ENCODE results near the gene BMP2K. TPM values are rescaled to one million over a fixed set of nuclear protein-coding genes. Genes with fewer than 3 reads are reported as not detected.

BMP2K gene
- total and polyA plus RNA-seq, 7 donors: 3.5 to 19.1 (median 15.2) TPM

- H3K36me3 ChIP-seq (ENCODE audit: insufficient read depth in 1 of 2, low read depth in 1 of 2): no peaks in the 10 kb centered on the region
- no peak for TF ChIP-seq CTCF (IDR thresholded peaks at IDR 0.05)
- H3K9me3 ChIP-seq: no peaks in the 10 kb centered on the region
- H3K4me3 ChIP-seq: peak within 1 kb of the TSS; percentile 97
- peaks cover 11% of the 10 kb centered on the region for H3K4me1 ChIP-seq
- peak; percentile 99 to 100 (median 99) for ATAC-seq
- H3K27me3 ChIP-seq (ENCODE audit: insufficient read depth in 3 of 3, low read length in 2 of 3): no peaks in the 10 kb centered on the region
- 0 to 1% (median 0%) methylated on average over 63 to 77 of the region's 77 CpGs for WGBS, 3 donors
- peak; percentile 87 to 93 for DNase-seq
- intact Hi-C loops (cut with DNase I): no loop called here
- H3K27ac ChIP-seq: peak within 1 kb of the TSS; percentile 75
Measured at GRCh38 chr4:78938868-78939666, 162.9 kb downstream of the BMP2K start, which contains the start of gene PAQR3. PAQR3 (minus strand) TSS chr4:78939438; CDS start chr4:78939224, 214 bp downstream.

- DNase-seq: no peak
- Histone ChIP-seq H3K27ac (peak overlapping the region; percentile 75), H3K4me3 (peak overlapping the region; percentile 97), H3K27me3 (ENCODE audit: insufficient read depth in 3 of 3, low read length in 2 of 3) (no peaks in the 10 kb centered on the region), H3K36me3 (ENCODE audit: insufficient read depth in 1 of 2, low read depth in 1 of 2) (no peaks in the 10 kb centered on the region), H3K4me1 (peaks cover 11% of the 10 kb centered on the region), H3K9me3 (no peaks in the 10 kb centered on the region)
- WGBS, 3 donors: 1 to 2% (median 1%) methylated on average over 9 of the region's 9 CpGs
- intact Hi-C loops (cut with DNase I): no loop called here
- no peak for TF ChIP-seq CTCF (IDR thresholded peaks at IDR 0.05)
- peak in 1 of 4 donors; percentile 32 for ATAC-seq
Measured at GRCh38 chr4:78939667-78940008, 163.5 kb downstream of the BMP2K start.

- 95 to 100% (median 97%) methylated on average over 5 of the region's 5 CpGs for WGBS, 3 donors
- Histone ChIP-seq H3K36me3 (ENCODE audit: insufficient read depth in 1 of 2, low read depth in 1 of 2) (no peaks in the 10 kb centered on the region), H3K4me3 (no peak overlapping the region), H3K27ac (no peak overlapping the region), H3K4me1 (peaks cover 11% of the 10 kb centered on the region), H3K9me3 (no peaks in the 10 kb centered on the region), H3K27me3 (ENCODE audit: insufficient read depth in 3 of 3, low read length in 2 of 3) (no peaks in the 10 kb centered on the region)
- intact Hi-C loops (cut with DNase I): no loop called here
- DNase-seq: no peak
- no peak for TF ChIP-seq CTCF (IDR thresholded peaks at IDR 0.05)
- ATAC-seq: no peak
Measured at GRCh38 chr4:78940752-78941151, 164.6 kb downstream of the BMP2K start.

- no peak for TF ChIP-seq CTCF (IDR thresholded peaks at IDR 0.05)
- H3K36me3 ChIP-seq (ENCODE audit: insufficient read depth in 1 of 2, low read depth in 1 of 2): no peaks in the 10 kb centered on the region
- intact Hi-C loops (cut with DNase I): no loop called here
- H3K27me3 ChIP-seq (ENCODE audit: insufficient read depth in 3 of 3, low read length in 2 of 3): peaks cover 0 to 2% (median 0%) of the 10 kb centered on the region in 3 donors
- H3K9me3 ChIP-seq: peaks cover 6% of the 10 kb centered on the region
- DNase-seq (no peak), ATAC-seq (no peak)
- no peak overlapping the region for H3K27ac ChIP-seq
- peaks cover 3% of the 10 kb centered on the region for H3K4me1 ChIP-seq
- no peak overlapping the region for H3K4me3 ChIP-seq
- 44 to 54% (median 48%) methylated on average over 1 of the region's 1 CpG for WGBS, 3 donors
Measured at GRCh38 chr4:78944381-78944780, 168.2 kb downstream of the BMP2K start.
